Posterior cingulate gyrus (tissue), 11 donors: ENCODE results near the gene FLAD1.
"Not testable (repeated sequence)": the region's sequence is repeated elsewhere in the genome, so short reads cannot be mapped to it uniquely, and the experiment has no call there.

Experiments
- DNase-seq, 10 donors: peaks; one replicate each; pipeline versions ENCODE4 v3.0.0 to v3.0.0-alpha.2; 2020 to 2021; ENCODE audit warnings: mixed read lengths in 3 of 10
- intact Hi-C: fragments of 100-400 bp; cut with DNase I; formaldehyde crosslinking; loops from one replicate; pipeline ENCODE4 v1.15.1; 2023

FLAD1 gene

GRCh38 chr1:154963643-154964042 is 19.5 kb upstream of the FLAD1 start:
- DNase-seq = peak in 2 of 10 donors; percentile 9 to 20
- intact Hi-C loops = loop anchor here (5.0 kb wide), 3 partner anchors 34 to 119 kb away; no protein-coding TSS in a partner anchor

- intact Hi-C loops = loop anchor here (5.0 kb wide), 3 partner anchors 33 to 118 kb away; no protein-coding TSS in a partner anchor
- peak in 2 of 10 donors; percentile 13 to 35 for DNase-seq
Measured at GRCh38 chr1:154964359-154964758, 18.8 kb upstream of the FLAD1 start.

- peak in 2 of 10 donors; percentile 36 to 53 for DNase-seq
- intact Hi-C loops = no loop called here
Measured at GRCh38 chr1:154966111-154966510, 17.0 kb upstream of the FLAD1 start.

GRCh38 chr1:154967331-154967950 is 15.7 kb upstream of the FLAD1 start:
- intact Hi-C loops = no loop called here
- DNase-seq = peak in 2 of 10 donors; percentile 20 to 57

- intact Hi-C loops = no loop called here
- peak in 3 of 10 donors; percentile 41 to 72 (median 48) for DNase-seq
Measured at GRCh38 chr1:154968731-154969130, 14.4 kb upstream of the FLAD1 start.

- intact Hi-C loops = no loop called here
- peak in 3 of 10 donors; percentile 17 to 28 (median 23) for DNase-seq
Measured at GRCh38 chr1:154969246-154969645, 13.9 kb upstream of the FLAD1 start.

GRCh38 chr1:154969860-154970452 is 13.2 kb upstream of the FLAD1 start:
- intact Hi-C loops = loop anchor here (10.0 kb wide), 1 partner anchor 415 kb away; the partner anchor contains the start of gene UBE2Q1
- DNase-seq = peak in 3 of 10 donors; percentile 77 to 84 (median 78)

GRCh38 chr1:154970631-154971340 is 12.4 kb upstream of the FLAD1 start, which contains the start of gene SHC1:
SHC1 (minus strand) TSS chr1:154970747; CDS start chr1:154970526, 221 bp downstream.
- DNase-seq = peak; percentile 71 to 99 (median 94)
- intact Hi-C loops = loop anchor here (10.0 kb wide), 1 partner anchor 416 kb away; the partner anchor contains the start of gene UBE2Q1

GRCh38 chr1:154971341-154971998 is 11.7 kb upstream of the FLAD1 start:
- intact Hi-C loops = loop anchor here (10.0 kb wide), 1 partner anchor 417 kb away; the partner anchor contains the start of gene UBE2Q1
- DNase-seq = peak in 2 of 10 donors; percentile 8 to 19

- DNase-seq = no peak
- intact Hi-C loops = loop anchor here (10.0 kb wide), 1 partner anchor 417 kb away; the partner anchor contains the start of gene UBE2Q1
Measured at GRCh38 chr1:154972213-154972516, 11.0 kb upstream of the FLAD1 start.

- DNase-seq = peak in 4 of 10 donors; percentile 25 to 82 (median 54)
- intact Hi-C loops = loop anchor here (10.0 kb wide), 1 partner anchor 418 kb away; the partner anchor contains the start of gene UBE2Q1
Measured at GRCh38 chr1:154972517-154973343, 10.4 kb upstream of the FLAD1 start.

GRCh38 chr1:154973344-154974101 is 9.6 kb upstream of the FLAD1 start:
- intact Hi-C loops = loop anchor here (10.0 kb wide), 1 partner anchor 419 kb away; the partner anchor contains the start of gene UBE2Q1
- DNase-seq = peak; percentile 62 to 97 (median 80)

- intact Hi-C loops = loop anchor here (10.0 kb wide), 1 partner anchor 419 kb away; the partner anchor contains the start of gene UBE2Q1
- DNase-seq = peak; percentile 91 to 100 (median 96)
Measured at GRCh38 chr1:154974102-154974807, 8.9 kb upstream of the FLAD1 start, which contains the start of gene CKS1B. CKS1B (plus strand) TSS chr1:154974681; CDS start chr1:154974746, 65 bp downstream.

- DNase-seq = peak; percentile 79 to 96 (median 86)
- intact Hi-C loops = loop anchor here (10.0 kb wide), 1 partner anchor 420 kb away; the partner anchor contains the start of gene UBE2Q1
Measured at GRCh38 chr1:154974808-154975408, 8.2 kb upstream of the FLAD1 start.

GRCh38 chr1:154975409-154976059 is 7.6 kb upstream of the FLAD1 start:
- DNase-seq = peak in 2 of 10 donors; percentile 71 to 79
- intact Hi-C loops = loop anchor here (10.0 kb wide), 1 partner anchor 421 kb away; the partner anchor contains the start of gene UBE2Q1

- intact Hi-C loops = loop anchor here (10.0 kb wide), 1 partner anchor 423 kb away; the partner anchor contains the start of gene UBE2Q1
- not testable (repeated sequence) for DNase-seq
Measured at GRCh38 chr1:154977762-154978161, 5.4 kb upstream of the FLAD1 start.
